Astrocyte (in vitro differentiated cells and primary cell): Measurements from ENCODE around the gene MTERF4. TPM values are rescaled to one million over a fixed set of nuclear protein-coding genes. Genes with fewer than 3 reads are reported as not detected.

Source experiments
- DNase-seq: peaks from one replicate; pipeline ENCODE4 v3.0.0-alpha.2; 2010; ENCODE audit warnings: low read depth
- FAIRE-seq: peaks from 2 replicates; lab custom pipeline; 2011; peaks lifted over from hg19 to GRCh38; lab: Jason Lieb, UNC
- H2AFZ ChIP-seq: 2 replicates; pipeline ENCODE4 v1.6.0; 2012; ENCODE audit warnings: low read depth, low read length, inconsistent platforms
- H3K27ac ChIP-seq: 2 replicates; pipeline ENCODE4 v1.5.1; 2011; ENCODE audit warnings: low read depth, low read length, inconsistent platforms
- H3K27me3 ChIP-seq: 2 replicates; pipeline ENCODE4 v1.6.0; 2011; ENCODE audit warnings: low read length, inconsistent platforms; ENCODE audit not compliant: insufficient read depth
- H3K36me3 ChIP-seq: 2 replicates; pipeline ENCODE4 v1.5.1; 2011; ENCODE audit warnings: low read length, inconsistent platforms; ENCODE audit not compliant: insufficient read depth
- H3K4me1 ChIP-seq: 2 replicates; pipeline ENCODE4 v1.5.1; 2011; ENCODE audit warnings: low read length, inconsistent platforms; ENCODE audit not compliant: insufficient read depth
- H3K4me2 ChIP-seq: 2 replicates; pipeline ENCODE4 v1.6.0; 2012; ENCODE audit warnings: low read length, inconsistent platforms
- H3K4me3 ChIP-seq: 2 replicates; pipeline ENCODE4 v1.5.1; 2011; ENCODE audit warnings: low read depth, mild to moderate bottlenecking, low read length, inconsistent platforms; ENCODE audit not compliant: insufficient read depth
- H3K79me2 ChIP-seq: 2 replicates; pipeline ENCODE4 v1.6.0; 2012; ENCODE audit warnings: mild to moderate bottlenecking, low read length, inconsistent platforms; ENCODE audit not compliant: insufficient read depth
- H3K9ac ChIP-seq: 2 replicates; pipeline ENCODE4 v1.6.0; 2012; ENCODE audit warnings: mild to moderate bottlenecking, low read length, inconsistent platforms
- H3K9me3 ChIP-seq: 2 replicates; pipeline ENCODE4 v1.5.1; 2012; ENCODE audit warnings: low read depth, mild to moderate bottlenecking, low read length, inconsistent platforms; ENCODE audit not compliant: insufficient read depth
- H4K20me1 ChIP-seq: 2 replicates; pipeline ENCODE4 v1.6.0; 2012; ENCODE audit warnings: low read length, inconsistent platforms; ENCODE audit not compliant: insufficient read depth
- H3K27ac Mint-ChIP-seq: one replicate; pipeline ENCODE4 v1.8.0; 2021; ENCODE audit warnings: mild to moderate bottlenecking, mixed read lengths; ENCODE audit not compliant: unreplicated experiment
- H3K27me3 Mint-ChIP-seq: one replicate; pipeline ENCODE4 v1.8.0; 2021; ENCODE audit warnings: low read depth, mixed read lengths; ENCODE audit not compliant: unreplicated experiment
- H3K36me3 Mint-ChIP-seq: one replicate; pipeline ENCODE4 v1.8.0; 2021; ENCODE audit warnings: low read depth, mixed read lengths; ENCODE audit not compliant: unreplicated experiment
- H3K4me1 Mint-ChIP-seq: one replicate; pipeline ENCODE4 v1.8.0; 2021; ENCODE audit warnings: low read depth, mixed read lengths; ENCODE audit not compliant: unreplicated experiment
- H3K4me3 Mint-ChIP-seq: one replicate; pipeline ENCODE4 v1.8.0; 2021; ENCODE audit warnings: mild to moderate bottlenecking, moderate library complexity, mixed read lengths; ENCODE audit not compliant: unreplicated experiment
- H3K9me3 Mint-ChIP-seq: one replicate; pipeline ENCODE4 v1.8.0; 2021; ENCODE audit warnings: mild to moderate bottlenecking, mixed read lengths; ENCODE audit not compliant: unreplicated experiment
- CTCF ChIP-seq: IDR thresholded peaks from 2 replicates; pipeline ENCODE4 v1.5.1; 2011; ENCODE audit warnings: low read depth, mild to moderate bottlenecking, inconsistent platforms, low read length, moderate library complexity; ENCODE audit not compliant: insufficient read depth
- EZH2 ChIP-seq: IDR thresholded peaks from 2 replicates; pipeline ENCODE4 v1.6.1; 2012; ENCODE audit warnings: mild to moderate bottlenecking, low read length, inconsistent platforms; ENCODE audit not compliant: insufficient read depth
- total RNA-seq: library from RNA; stranded (reverse); gene quantifications from 2 replicates; pipeline ENCODE4 v1.2.1, GENCODE V29; 2021

The MTERF4 gene
- total RNA-seq, 1 donor from 2014 or later, result 26.3 TPM

GRCh38 chr2:241066171-241066892 is 35.8 kb downstream of the MTERF4 start:
- no peaks in the 10 kb centered on the region for H3K9me3 Mint-ChIP-seq
- Histone ChIP-seq H3K9me3 (no peaks in the 10 kb centered on the region), H3K4me3 (no peak overlapping the region), H3K27me3 (peaks cover 2% of the 10 kb centered on the region), H3K36me3 (no peaks in the 10 kb centered on the region), H3K79me2 (no peaks in the 10 kb centered on the region), H3K4me2 (no peak overlapping the region), H3K27ac (no peak overlapping the region), H3K9ac (no peak overlapping the region), H4K20me1 (no peaks in the 10 kb centered on the region), H2AFZ (no peak overlapping the region), H3K4me1 (no peaks in the 10 kb centered on the region)
- H3K36me3 Mint-ChIP-seq, result no peaks in the 10 kb centered on the region
- FAIRE-seq, result no peak
- no peak overlapping the region for H3K4me3 Mint-ChIP-seq
- H3K27me3 Mint-ChIP-seq, result peaks cover 48% of the 10 kb centered on the region
- DNase-seq, result no peak
- H3K27ac Mint-ChIP-seq, result no peak overlapping the region
- no peaks in the 10 kb centered on the region for H3K4me1 Mint-ChIP-seq
- no peak for TF ChIP-seq EZH2
- TF ChIP-seq CTCF, result no peak

GRCh38 chr2:241065355-241065803 is 36.7 kb downstream of the MTERF4 start:
- DNase-seq (no peak), FAIRE-seq (no peak)
- no peak for TF ChIP-seq EZH2
- no peak for TF ChIP-seq CTCF
- Histone ChIP-seq H3K27ac (no peak overlapping the region), H4K20me1 (no peaks in the 10 kb centered on the region), H3K4me2 (no peak overlapping the region), H3K36me3 (no peaks in the 10 kb centered on the region), H3K9ac (no peak overlapping the region), H2AFZ (no peak overlapping the region), H3K27me3 (peaks cover 4% of the 10 kb centered on the region), H3K9me3 (no peaks in the 10 kb centered on the region), H3K79me2 (no peaks in the 10 kb centered on the region), H3K4me3 (no peak overlapping the region), H3K4me1 (no peaks in the 10 kb centered on the region)
- H3K9me3 Mint-ChIP-seq, result no peaks in the 10 kb centered on the region
- H3K36me3 Mint-ChIP-seq, result no peaks in the 10 kb centered on the region
- no peaks in the 10 kb centered on the region for H3K4me1 Mint-ChIP-seq
- no peak overlapping the region for H3K27ac Mint-ChIP-seq
- no peak overlapping the region for H3K4me3 Mint-ChIP-seq
- peaks cover 45% of the 10 kb centered on the region for H3K27me3 Mint-ChIP-seq

GRCh38 chr2:241064802-241065354 is 37.2 kb downstream of the MTERF4 start:
- no peaks in the 10 kb centered on the region for H3K9me3 Mint-ChIP-seq
- peaks cover 41% of the 10 kb centered on the region for H3K27me3 Mint-ChIP-seq
- no peaks in the 10 kb centered on the region for H4K20me1 ChIP-seq
- H2AFZ ChIP-seq, result no peak overlapping the region
- no peak overlapping the region for H3K27ac ChIP-seq
- H3K4me2 ChIP-seq, result no peak overlapping the region
- no peaks in the 10 kb centered on the region for H3K4me1 Mint-ChIP-seq
- FAIRE-seq (no peak), DNase-seq (no peak)
- no peaks in the 10 kb centered on the region for H3K36me3 ChIP-seq
- H3K4me1 ChIP-seq, result no peaks in the 10 kb centered on the region
- no peak for TF ChIP-seq CTCF
- no peak for TF ChIP-seq EZH2
- H3K36me3 Mint-ChIP-seq, result no peaks in the 10 kb centered on the region
- no peak overlapping the region for H3K9ac ChIP-seq
- no peak overlapping the region for H3K27ac Mint-ChIP-seq
- H3K4me3 ChIP-seq, result no peak overlapping the region
- no peaks in the 10 kb centered on the region for H3K79me2 ChIP-seq
- H3K4me3 Mint-ChIP-seq, result no peak overlapping the region
- peaks cover 4% of the 10 kb centered on the region for H3K27me3 ChIP-seq
- no peaks in the 10 kb centered on the region for H3K9me3 ChIP-seq
